ENCODE results near the gene PRPF4.

DNA sequence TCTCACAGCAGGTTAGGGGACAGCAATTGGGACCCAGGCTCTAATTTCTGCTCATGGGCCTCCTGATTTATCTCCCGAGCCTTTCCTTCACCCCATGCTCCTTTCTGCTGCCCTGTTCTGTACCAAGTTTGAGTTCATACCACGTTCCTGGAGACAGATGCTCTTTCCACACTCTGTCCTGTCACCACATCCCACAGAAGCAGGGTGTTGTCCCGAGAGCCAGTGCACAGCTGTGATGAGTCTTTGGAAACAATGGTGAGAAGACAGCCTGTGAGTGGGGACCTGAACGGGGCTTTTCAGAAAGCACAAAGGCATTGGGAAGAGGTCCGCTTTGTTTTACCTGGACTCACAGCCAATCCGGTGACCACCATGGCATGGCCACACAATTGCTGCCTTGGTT is 47.2 kb downstream of the PRPF4 start:
- TF ChIP-seq POLR2AphosphoS5 (IDR thresholded peaks at IDR 0.05; ENCODE audit: insufficient read depth in 1 of 2, low read depth in 1 of 2) (no peak), POLR2A (IDR thresholded peaks at IDR 0.05) (no peak)
- TF ChIP-seq, protein P1, sequence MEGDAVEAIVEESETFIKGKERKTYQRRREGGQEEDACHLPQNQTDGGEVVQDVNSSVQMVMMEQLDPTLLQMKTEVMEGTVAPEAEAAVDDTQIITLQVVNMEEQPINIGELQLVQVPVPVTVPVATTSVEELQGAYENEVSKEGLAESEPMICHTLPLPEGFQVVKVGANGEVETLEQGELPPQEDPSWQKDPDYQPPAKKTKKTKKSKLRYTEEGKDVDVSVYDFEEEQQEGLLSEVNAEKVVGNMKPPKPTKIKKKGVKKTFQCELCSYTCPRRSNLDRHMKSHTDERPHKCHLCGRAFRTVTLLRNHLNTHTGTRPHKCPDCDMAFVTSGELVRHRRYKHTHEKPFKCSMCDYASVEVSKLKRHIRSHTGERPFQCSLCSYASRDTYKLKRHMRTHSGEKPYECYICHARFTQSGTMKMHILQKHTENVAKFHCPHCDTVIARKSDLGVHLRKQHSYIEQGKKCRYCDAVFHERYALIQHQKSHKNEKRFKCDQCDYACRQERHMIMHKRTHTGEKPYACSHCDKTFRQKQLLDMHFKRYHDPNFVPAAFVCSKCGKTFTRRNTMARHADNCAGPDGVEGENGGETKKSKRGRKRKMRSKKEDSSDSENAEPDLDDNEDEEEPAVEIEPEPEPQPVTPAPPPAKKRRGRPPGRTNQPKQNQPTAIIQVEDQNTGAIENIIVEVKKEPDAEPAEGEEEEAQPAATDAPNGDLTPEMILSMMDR (IDR thresholded peaks at IDR 0.05), result no peak

All from vagina (tissue), 2 donors.